ENCODE results near the gene WAC.

DNA sequence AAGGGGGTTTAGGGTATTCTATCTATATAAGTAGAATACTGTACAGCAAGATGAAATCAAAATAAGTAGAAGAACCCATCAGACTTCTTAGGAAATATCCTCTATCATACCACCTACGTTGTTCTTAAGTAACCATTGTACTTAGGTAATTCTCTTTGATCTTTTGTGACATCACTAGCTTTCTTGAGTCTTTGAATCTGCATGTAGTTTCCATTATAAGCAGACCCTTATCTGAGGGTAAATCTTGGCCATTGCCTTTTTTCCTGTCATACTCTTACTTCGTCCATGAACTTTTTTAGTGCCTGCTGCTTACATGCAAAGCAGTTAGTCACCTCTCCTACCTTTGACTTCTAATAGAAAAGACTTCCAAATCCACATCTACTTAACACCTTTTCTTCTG, 49.0 kb downstream of the WAC start:
- TF ChIP-seq ATF3 (IDR thresholded peaks at IDR 0.05; ENCODE audit: borderline replicate concordance, extremely low read depth, low read depth, low read length) (no peak), EZH2 (IDR thresholded peaks at IDR 0.05; ENCODE audit: borderline replicate concordance, control insufficient read depth, low read depth, low read length) (no peak), POLR2A (IDR thresholded peaks at IDR 0.05; ENCODE audit: low read depth, low read length) (no peak), MAX (IDR thresholded peaks at IDR 0.05; ENCODE audit: low read depth, low read length) (no peak), TAF1 (IDR thresholded peaks at IDR 0.05; ENCODE audit: borderline replicate concordance, low read depth, low read length) (no peak), BCLAF1 (IDR thresholded peaks at IDR 0.05) (no peak), PAX5 (IDR thresholded peaks at IDR 0.05; ENCODE audit: borderline replicate concordance, low read depth, low read length) (no peak), CTCF (IDR thresholded peaks at IDR 0.05 in 2 of 3, conservative IDR thresholded peaks at IDR 0.05 in 1 of 3; ENCODE audit: control insufficient read depth in 2 of 3, extremely low read depth in 1 of 3, insufficient read depth in 1 of 3, low read depth in 3 of 3, low read length in 3 of 3) (no peak), GABPA (IDR thresholded peaks at IDR 0.05; ENCODE audit: low read depth) (no peak), CREB1 (IDR thresholded peaks at IDR 0.05; ENCODE audit: low read depth) (no peak), CHD4 (IDR thresholded peaks at IDR 0.05) (no peak)
